T-cell (primary cell): ENCODE data around the gene LIPI. TPM values are rescaled to one million over a fixed set of nuclear protein-coding genes. Genes with fewer than 3 reads are reported as not detected.

Experiments
- ATAC-seq, 4 experiments: fragments of 200-7000 bp in 3 of 4; fragments of 150-1000 bp in 1 of 4; cut with Tn5 transposase; replicated peaks in 1 of 4; 1 replicate in 3 of 4; 2 replicates in 1 of 4; pipeline ENCODE4 v1.10.0; 2021; ENCODE audit warnings: moderate library complexity in 3 of 4, mild to moderate bottlenecking in 2 of 4, moderate number of reproducible peaks in 1 of 4
- CTCF ChIA-PET, 2 donors: fragments of 300-600 bp; sonication (Branson Sonifier 250); formaldehyde crosslinking; loops; one replicate each; lab custom pipeline; 2022; ENCODE audit warnings: antibody characterized with exemption in 2 of 2; lab: Charles Lee
- POLR2A ChIA-PET, 2 donors: fragments of 300-600 bp; sonication (Branson Sonifier 250); formaldehyde crosslinking; loops; one replicate each; lab custom pipeline; 2022; ENCODE audit warnings: antibody characterized with exemption in 2 of 2; lab: Charles Lee
- DNase-seq, 35 experiments: peaks; one replicate each; pipeline versions ENCODE4 v3.0.0 to v3.0.0-alpha.2; 2013 to 2023
- H3K27ac ChIP-seq: one replicate; pipeline ENCODE4 v1.5.1; 2013; ENCODE audit warnings: low read length
- H3K27me3 ChIP-seq, 2 experiments: replicated peaks in 1 of 2; 1 replicate in 1 of 2; 2 replicates in 1 of 2; pipeline versions ENCODE4 v1.6.1 to v1.7.0; 2013; ENCODE audit warnings: low read length in 1 of 2, mixed read lengths in 1 of 2; ENCODE audit not compliant: control insufficient read depth in 2 of 2, insufficient read depth in 2 of 2; ENCODE audit errors: extremely low read depth in 1 of 2
- H3K36me3 ChIP-seq, 2 donors: 1 replicate in 1 of 2; 2 replicates in 1 of 2; pipeline versions ENCODE4 v1.6.1 to v1.7.0; 2013; ENCODE audit warnings: low read length in 1 of 2; ENCODE audit not compliant: control insufficient read depth in 2 of 2, insufficient read depth in 1 of 2; ENCODE audit errors: extremely low read depth in 1 of 2
- H3K4me1 ChIP-seq, 2 experiments: 1 replicate in 1 of 2; 2 replicates in 1 of 2; pipeline versions ENCODE4 v1.6.1 to v1.7.0; 2013; ENCODE audit warnings: low read length in 2 of 2, mixed read lengths in 1 of 2; ENCODE audit not compliant: insufficient read depth in 2 of 2, control insufficient read depth in 1 of 2; ENCODE audit errors: extremely low read depth in 1 of 2
- H3K4me3 ChIP-seq, 2 donors: 1 replicate in 1 of 2; 2 replicates in 1 of 2; pipeline versions ENCODE4 v1.5.1 to v1.7.0; 2013; ENCODE audit warnings: mild to moderate bottlenecking in 2 of 2, low read length in 1 of 2, moderate library complexity in 1 of 2; ENCODE audit not compliant: control insufficient read depth in 1 of 2; ENCODE audit errors: extremely low read depth in 1 of 2
- H3K9me3 ChIP-seq: 2 replicates; pipeline ENCODE4 v1.7.0; 2013
- H3K27ac Mint-ChIP-seq, 2 donors: one replicate each; pipeline ENCODE4 v1.8.0; 2020 to 2021; ENCODE audit warnings: mild to moderate bottlenecking in 2 of 2, mixed read lengths in 2 of 2
- H3K27me3 Mint-ChIP-seq, 2 donors: one replicate each; pipeline ENCODE4 v1.8.0; 2021 to 2022; ENCODE audit warnings: mixed read lengths in 2 of 2
- H3K36me3 Mint-ChIP-seq: one replicate; pipeline ENCODE4 v1.8.0; 2021; ENCODE audit warnings: mixed read lengths
- H3K4me1 Mint-ChIP-seq, 3 donors: one replicate each; pipeline ENCODE4 v1.8.0; 2020 to 2022; ENCODE audit warnings: mixed read lengths in 3 of 3, mild to moderate bottlenecking in 1 of 3
- H3K4me3 Mint-ChIP-seq, 3 donors: one replicate each; pipeline ENCODE4 v1.8.0; 2020 to 2022; ENCODE audit warnings: mild to moderate bottlenecking in 3 of 3, mixed read lengths in 3 of 3, moderate library complexity in 3 of 3
- H3K9me3 Mint-ChIP-seq, 3 donors: one replicate each; pipeline ENCODE4 v1.8.0; 2020 to 2022; ENCODE audit warnings: mixed read lengths in 3 of 3
- WGBS: methylation state at CpG from one replicate; pipeline ENCODE4 v1.1.5; 2013; ENCODE audit warnings: missing lambda C conversion rate; ENCODE audit not compliant: insufficient coverage; 5-methylcytosine and 5-hydroxymethylcytosine counted together
- total RNA-seq, 35 experiments: library from RNA in 6 of 35; stranded (reverse) in 6 of 35; fragments of 120-200 nt in 1 of 35; gene quantifications; one replicate each; pipeline versions ENCODE4 v1.2.1 to v1.2.4 and lab custom pipeline; 2013 to 2026

The LIPI gene
- not detected for total RNA-seq
- total RNA-seq (2013): not detected
- total RNA-seq (lab: John Stamatoyannopoulos, UW): 0 to 0.04 (median 0) reads per million in 29 experiments

- no peak within 1 kb of the TSS for H3K4me3 Mint-ChIP-seq
- H3K36me3 Mint-ChIP-seq: no peaks in the 10 kb centered on the region
- CTCF ChIA-PET: no interaction called here
- H3K4me1 Mint-ChIP-seq: peaks cover 0 to 4% (median 1%) of the 10 kb centered on the region in 3 donors
- Histone ChIP-seq H3K4me1 (peaks cover 0 to 1% of the 10 kb centered on the region in 2 experiments), H3K4me3 (no peak within 1 kb of the TSS), H3K36me3 (no peaks in the 10 kb centered on the region), H3K27me3 (peaks cover 0 to 2% of the 10 kb centered on the region in 2 experiments), H3K27ac (no peak within 1 kb of the TSS), H3K9me3 (no peaks in the 10 kb centered on the region)
- ATAC-seq: no peak
- H3K27me3 Mint-ChIP-seq: peaks cover 11 to 13% of the 10 kb centered on the region in 2 donors
- POLR2A ChIA-PET: no interaction called here
- 100% methylated on average over 1 of the region's 1 CpG for WGBS
- DNase-seq: no peak
- no peak within 1 kb of the TSS for H3K27ac Mint-ChIP-seq
- no peaks in the 10 kb centered on the region for H3K9me3 Mint-ChIP-seq
These were observed at the start of gene LIPI for GRCh38 chr21:14210738-14211137. LIPI (minus strand) TSS chr21:14210955; CDS start chr21:14210845, 110 bp downstream.

GRCh38 chr21:14260174-14260764 lies 49.5 kb upstream of the LIPI start:
- H3K27me3 Mint-ChIP-seq: peaks cover 3 to 12% of the 10 kb centered on the region in 2 donors
- Histone ChIP-seq H3K9me3 (no peaks in the 10 kb centered on the region), H3K36me3 (no peaks in the 10 kb centered on the region), H3K4me3 (no peak overlapping the region), H3K27ac (no peak overlapping the region), H3K27me3 (no peaks in the 10 kb centered on the region), H3K4me1 (no peaks in the 10 kb centered on the region)
- H3K9me3 Mint-ChIP-seq: no peaks in the 10 kb centered on the region
- H3K36me3 Mint-ChIP-seq: no peaks in the 10 kb centered on the region
- H3K27ac Mint-ChIP-seq: no peak overlapping the region
- H3K4me1 Mint-ChIP-seq: no peaks in the 10 kb centered on the region
- ChIA-PET POLR2A (no interaction called here), CTCF (interaction anchor here (0.7 to 1.4 kb wide), 4 partner anchors 21 to 515 kb away, joined by 3 read pairs; no protein-coding TSS in a partner anchor)
- DNase-seq (no peak), ATAC-seq (no peak)
- no CpG with 5 or more reads among the region's 1 CpG for WGBS
- H3K4me3 Mint-ChIP-seq: no peak overlapping the region

GRCh38 chr21:14259747-14260146 lies 49.0 kb upstream of the LIPI start:
- Mint-ChIP-seq H3K4me3 (no peak overlapping the region), H3K27ac (no peak overlapping the region), H3K27me3 (peaks cover 3 to 12% of the 10 kb centered on the region in 2 donors), H3K9me3 (no peaks in the 10 kb centered on the region), H3K36me3 (no peaks in the 10 kb centered on the region), H3K4me1 (no peaks in the 10 kb centered on the region)
- H3K4me1 ChIP-seq: no peaks in the 10 kb centered on the region
- no peaks in the 10 kb centered on the region for H3K27me3 ChIP-seq
- WGBS: no CpG with 5 or more reads among the region's 3 CpGs
- DNase-seq: peak in 1 of 35 experiments; percentile 54
- H3K36me3 ChIP-seq: no peaks in the 10 kb centered on the region
- CTCF ChIA-PET: interaction anchor here (0.6 to 1.4 kb wide), 7 partner anchors 21 to 1333 kb away, joined by 3 to 4 read pairs (median 3); no protein-coding TSS in a partner anchor
- H3K27ac ChIP-seq: no peak overlapping the region
- ATAC-seq: peak in 2 of 4 experiments; percentile 49 to 67
- no peaks in the 10 kb centered on the region for H3K9me3 ChIP-seq
- POLR2A ChIA-PET: no interaction called here
- H3K4me3 ChIP-seq: no peak overlapping the region

- Histone ChIP-seq H3K4me1 (no peaks in the 10 kb centered on the region), H3K9me3 (no peaks in the 10 kb centered on the region), H3K36me3 (no peaks in the 10 kb centered on the region), H3K27ac (no peak overlapping the region), H3K4me3 (no peak overlapping the region), H3K27me3 (no peaks in the 10 kb centered on the region)
- POLR2A ChIA-PET: interaction anchor here in 1 of 2 donors (0.5 kb wide), 1 partner anchor 37 kb away, joined by 3 read pairs; no protein-coding TSS in a partner anchor
- WGBS: no CpG with 5 or more reads among the region's 1 CpG
- ATAC-seq: no peak
- peaks cover 0 to 6% (median 0%) of the 10 kb centered on the region in 3 donors for H3K9me3 Mint-ChIP-seq
- no peaks in the 10 kb centered on the region for H3K36me3 Mint-ChIP-seq
- peaks cover 7 to 19% of the 10 kb centered on the region in 2 donors for H3K27me3 Mint-ChIP-seq
- CTCF ChIA-PET: no interaction called here
- peaks cover 2 to 9% (median 3%) of the 10 kb centered on the region in 3 donors for H3K4me1 Mint-ChIP-seq
- no peak overlapping the region for H3K27ac Mint-ChIP-seq
- H3K4me3 Mint-ChIP-seq: no peak overlapping the region
- DNase-seq: no peak
These were observed 40.6 kb upstream of the LIPI start for GRCh38 chr21:14251336-14251735.

GRCh38 chr21:14245711-14246110 lies 35.0 kb upstream of the LIPI start:
- ChIA-PET CTCF (interaction anchor here in 1 of 2 donors (0.5 kb wide), 1 partner anchor 247 kb away, joined by 4 read pairs; no protein-coding TSS in a partner anchor), POLR2A (no interaction called here)
- no peak overlapping the region for H3K27ac Mint-ChIP-seq
- H3K4me3 Mint-ChIP-seq: no peak overlapping the region
- ATAC-seq (no peak), DNase-seq (no peak)
- H3K4me1 ChIP-seq: no peaks in the 10 kb centered on the region
- H3K27me3 ChIP-seq: no peaks in the 10 kb centered on the region
- no peak overlapping the region for H3K27ac ChIP-seq
- no peaks in the 10 kb centered on the region for H3K36me3 Mint-ChIP-seq
- no peaks in the 10 kb centered on the region for H3K36me3 ChIP-seq
- H3K9me3 ChIP-seq: no peaks in the 10 kb centered on the region
- H3K27me3 Mint-ChIP-seq: peaks cover 0 to 13% of the 10 kb centered on the region in 2 donors
- no peak overlapping the region for H3K4me3 ChIP-seq
- peaks cover 0 to 6% (median 0%) of the 10 kb centered on the region in 3 donors for H3K9me3 Mint-ChIP-seq
- peaks cover 10 to 16% (median 12%) of the 10 kb centered on the region in 3 donors for H3K4me1 Mint-ChIP-seq

GRCh38 chr21:14244911-14245310 lies 34.2 kb upstream of the LIPI start:
- ATAC-seq (no peak), DNase-seq (no peak)
- Mint-ChIP-seq H3K36me3 (no peaks in the 10 kb centered on the region), H3K4me3 (no peak overlapping the region), H3K4me1 (peaks cover 12 to 18% (median 13%) of the 10 kb centered on the region in 3 donors), H3K9me3 (peaks cover 0 to 3% (median 0%) of the 10 kb centered on the region in 3 donors), H3K27me3 (peaks cover 0 to 9% of the 10 kb centered on the region in 2 donors), H3K27ac (no peak overlapping the region)
- no peaks in the 10 kb centered on the region for H3K27me3 ChIP-seq
- H3K9me3 ChIP-seq: no peaks in the 10 kb centered on the region
- H3K27ac ChIP-seq: no peak overlapping the region
- POLR2A ChIA-PET: no interaction called here
- no peak overlapping the region for H3K4me3 ChIP-seq
- no peaks in the 10 kb centered on the region for H3K36me3 ChIP-seq
- CTCF ChIA-PET: interaction anchor here (0.6 to 1.4 kb wide), 4 partner anchors 8 to 1308 kb away, joined by 3 read pairs; no protein-coding TSS in a partner anchor
- no peaks in the 10 kb centered on the region for H3K4me1 ChIP-seq
